DOHH2 (cell line): ENCODE data around the gene MED26.

Experiments
- H3F3A ChIP-seq: fragments of 200-600 bp; sonication (generic), shearing (Covaris generic); 2 replicates; pipeline ENCODE4 v1.6.0; 2016; ENCODE audit warnings: antibody characterized with exemption, mild to moderate bottlenecking; ENCODE audit not compliant: control insufficient read depth, insufficient read depth
- H3K27ac ChIP-seq: fragments of 200-600 bp; sonication (generic); 2 replicates; pipeline ENCODE4 v1.5.1; 2014; ENCODE audit warnings: low read depth, mild to moderate bottlenecking, low read length, moderate library complexity
- H3K27me3 ChIP-seq: fragments of 200-600 bp; sonication (generic); 2 replicates; pipeline ENCODE4 v1.6.1; 2014; ENCODE audit warnings: mild to moderate bottlenecking, low read length, mixed read lengths; ENCODE audit not compliant: control insufficient read depth
- H3K36me3 ChIP-seq: fragments of 200-600 bp; sonication (generic); 2 replicates; pipeline ENCODE4 v1.6.1; 2014; ENCODE audit warnings: mild to moderate bottlenecking, low read length, moderate library complexity, mixed read lengths; ENCODE audit not compliant: control insufficient read depth
- H3K4me1 ChIP-seq: fragments of 200-600 bp; sonication (generic); 2 replicates; pipeline ENCODE4 v1.6.1; 2014; ENCODE audit warnings: mild to moderate bottlenecking, low read length, mixed read lengths; ENCODE audit not compliant: control insufficient read depth
- H3K4me2 ChIP-seq: fragments of 200-600 bp; sonication (generic); 2 replicates; pipeline ENCODE4 v1.6.0; 2014; ENCODE audit warnings: mild to moderate bottlenecking, low read length, moderate library complexity
- H3K4me3 ChIP-seq: fragments of 200-600 bp; sonication (generic); 2 replicates; pipeline ENCODE4 v1.5.1; 2014; ENCODE audit warnings: mild to moderate bottlenecking, low read length, mixed read lengths
- H3K79me2 ChIP-seq: fragments of 200-600 bp; sonication (generic); 2 replicates; pipeline ENCODE4 v1.6.1; 2014; ENCODE audit warnings: mild to moderate bottlenecking, low read length, mixed read lengths; ENCODE audit not compliant: control insufficient read depth
- H3K9me2 ChIP-seq: fragments of 200-600 bp; sonication (generic); replicated peaks from 2 replicates; pipeline ENCODE4 v1.6.1; 2014; ENCODE audit warnings: mild to moderate bottlenecking, low read length, mixed read lengths; ENCODE audit not compliant: control insufficient read depth
- H3K9me3 ChIP-seq: fragments of 200-600 bp; sonication (generic); 2 replicates; pipeline ENCODE4 v1.6.1; 2014; ENCODE audit warnings: antibody characterized with exemption, low read length, mixed read lengths; ENCODE audit not compliant: control insufficient read depth, insufficient read depth
- H4K20me1 ChIP-seq: fragments of 200-600 bp; sonication (generic); 2 replicates; pipeline ENCODE4 v1.6.0; 2014; ENCODE audit warnings: low read depth, mild to moderate bottlenecking, antibody characterized with exemption, low read length, moderate library complexity; ENCODE audit not compliant: control insufficient read depth, insufficient read depth
- CTCF ChIP-seq: fragments of 200-600 bp; sonication (generic); IDR thresholded peaks from one replicate; pipeline ENCODE4 v1.5.1; 2014; ENCODE audit warnings: antibody characterized with exemption, mild to moderate bottlenecking, low read depth, low read length; ENCODE audit not compliant: poor library complexity, severe bottlenecking
- EZH2phosphoT487 ChIP-seq: fragments of 200-600 bp; sonication (generic); IDR thresholded peaks from 2 replicates; pipeline ENCODE4 v1.6.1; 2017; ENCODE audit warnings: borderline replicate concordance, mild to moderate bottlenecking, antibody characterized with exemption, low read length, moderate library complexity, mixed read lengths

Gene MED26

GRCh38 chr19:16659832-16660708 lies 32.1 kb upstream of the MED26 start, which contains the start of gene SMIM7:
SMIM7 (minus strand) TSS chr19:16660144; CDS start chr19:16660110, 34 bp downstream.
- H3K9me2 ChIP-seq: no peaks in the 10 kb centered on the region
- H4K20me1 ChIP-seq: peaks cover 20% of the 10 kb centered on the region
- no peaks in the 10 kb centered on the region for H3K27me3 ChIP-seq
- peaks cover 86% of the 10 kb centered on the region for H3K79me2 ChIP-seq
- H3K36me3 ChIP-seq: peaks cover 53% of the 10 kb centered on the region
- no peaks in the 10 kb centered on the region for H3K9me3 ChIP-seq
- peak within 1 kb of the TSS; percentile 93 for H3K4me2 ChIP-seq
- peaks cover 8% of the 10 kb centered on the region for H3F3A ChIP-seq
- H3K4me3 ChIP-seq: peak within 1 kb of the TSS; percentile 88
- TF ChIP-seq EZH2phosphoT487 (no peak), CTCF (peak; percentile 49)
- H3K4me1 ChIP-seq: peaks cover 41% of the 10 kb centered on the region
- H3K27ac ChIP-seq: peak within 1 kb of the TSS; percentile 95

- peak overlapping the region; percentile 95 for H3K27ac ChIP-seq
- peaks cover 26% of the 10 kb centered on the region for H4K20me1 ChIP-seq
- H3K36me3 ChIP-seq: peaks cover 58% of the 10 kb centered on the region
- no peak for TF ChIP-seq CTCF
- TF ChIP-seq EZH2phosphoT487: no peak
- H3K27me3 ChIP-seq: no peaks in the 10 kb centered on the region
- H3K4me2 ChIP-seq: peak overlapping the region; percentile 93
- peaks cover 86% of the 10 kb centered on the region for H3K79me2 ChIP-seq
- peak overlapping the region; percentile 88 for H3K4me3 ChIP-seq
- peaks cover 40% of the 10 kb centered on the region for H3K4me1 ChIP-seq
- no peaks in the 10 kb centered on the region for H3K9me3 ChIP-seq
- H3K9me2 ChIP-seq: no peaks in the 10 kb centered on the region
- peaks cover 8% of the 10 kb centered on the region for H3F3A ChIP-seq
Measured at GRCh38 chr19:16659464-16659831, 31.4 kb upstream of the MED26 start.

- no peaks in the 10 kb centered on the region for H3K9me3 ChIP-seq
- H3K36me3 ChIP-seq: peaks cover 70% of the 10 kb centered on the region
- peaks cover 27% of the 10 kb centered on the region for H4K20me1 ChIP-seq
- H3K27ac ChIP-seq: no peak overlapping the region
- TF ChIP-seq EZH2phosphoT487 (no peak), CTCF (no peak)
- H3K9me2 ChIP-seq: no peaks in the 10 kb centered on the region
- H3K4me1 ChIP-seq: peaks cover 20% of the 10 kb centered on the region
- peaks cover 82% of the 10 kb centered on the region for H3K79me2 ChIP-seq
- no peak overlapping the region for H3K4me3 ChIP-seq
- no peak overlapping the region for H3K4me2 ChIP-seq
- H3K27me3 ChIP-seq: no peaks in the 10 kb centered on the region
- H3F3A ChIP-seq: peaks cover 8% of the 10 kb centered on the region
Measured at GRCh38 chr19:16657384-16657783, 29.4 kb upstream of the MED26 start.
